Skeletal muscle tissue (tissue), 4 donors: Measurements from ENCODE around the gene KLF2. TPM values are rescaled to one million over a fixed set of nuclear protein-coding genes. Genes with fewer than 3 reads are reported as not detected.

Experiments used
- H3K27ac ChIP-seq: one replicate; pipeline ENCODE4 v1.7.0; 2013; ENCODE audit warnings: mild to moderate bottlenecking, low read depth, low read length, inconsistent platforms
- H3K27me3 ChIP-seq, 3 donors: one replicate each; pipeline ENCODE4 v1.7.0; 2013; ENCODE audit warnings: low read length in 3 of 3; ENCODE audit not compliant: control insufficient read depth in 3 of 3, insufficient read depth in 3 of 3
- H3K36me3 ChIP-seq, 3 donors: one replicate each; pipeline ENCODE4 v1.7.0; 2013; ENCODE audit warnings: low read length in 3 of 3; ENCODE audit not compliant: control insufficient read depth in 3 of 3, insufficient read depth in 3 of 3
- H3K4me1 ChIP-seq, 3 donors: one replicate each; pipeline ENCODE4 v1.7.0; 2013; ENCODE audit warnings: low read length in 3 of 3, mild to moderate bottlenecking in 3 of 3; ENCODE audit not compliant: control insufficient read depth in 3 of 3, insufficient read depth in 3 of 3
- H3K4me3 ChIP-seq, 3 donors: one replicate each; pipeline ENCODE4 v1.7.0; 2013; ENCODE audit warnings: low read length in 3 of 3
- H3K9ac ChIP-seq, 3 donors: one replicate each; pipeline ENCODE4 v1.7.0; 2013; ENCODE audit warnings: low read length in 3 of 3, mild to moderate bottlenecking in 3 of 3, moderate library complexity in 2 of 3, low read depth in 1 of 3
- H3K9me3 ChIP-seq, 3 donors: one replicate each; pipeline ENCODE4 v1.7.0; 2013; ENCODE audit warnings: low read length in 3 of 3; ENCODE audit not compliant: control insufficient read depth in 3 of 3
- total RNA-seq: library from RNA; depleted of rRNA; stranded (reverse); fragments of >200 nt; gene quantifications from one replicate; pipeline ENCODE4 v1.2.3, GENCODE V29; 2014
- donor health status: Osteomylitis.

The KLF2 gene
- total RNA-seq, 1 donor from 2014 or later = 14.1 TPM

DNA sequence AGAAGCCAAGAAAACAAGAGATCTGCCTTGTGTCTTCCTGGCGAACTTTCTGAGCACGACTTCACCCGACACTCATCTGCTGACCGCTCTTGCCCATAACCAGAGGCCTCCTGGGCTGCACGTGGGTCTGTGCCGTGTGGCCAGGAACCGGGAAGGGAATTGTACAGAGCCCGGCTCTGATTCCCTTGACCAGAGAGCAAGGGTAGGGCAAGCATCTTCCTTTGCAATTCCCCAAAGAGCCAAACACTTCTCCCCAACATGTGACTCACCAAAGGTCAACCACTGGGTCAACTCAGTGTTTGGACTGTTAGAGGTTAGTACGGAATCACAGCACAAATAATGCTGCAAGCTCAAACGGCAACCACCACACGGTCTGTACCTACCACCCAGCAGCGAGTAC lies 48.9 kb downstream of the KLF2 start:
- no peaks in the 10 kb centered on the region for H3K9me3 ChIP-seq
- no peak overlapping the region for H3K9ac ChIP-seq
- peaks cover 28 to 47% (median 41%) of the 10 kb centered on the region in 3 donors for H3K36me3 ChIP-seq
- peak overlapping the region; percentile 59 for H3K27ac ChIP-seq
- H3K4me1 ChIP-seq = peaks cover 27 to 65% (median 43%) of the 10 kb centered on the region in 3 donors
- no peaks in the 10 kb centered on the region for H3K27me3 ChIP-seq
- H3K4me3 ChIP-seq = no peak overlapping the region

GRCh38 chr19:16373989-16374388 lies 49.4 kb downstream of the KLF2 start:
- peaks cover 28 to 47% (median 41%) of the 10 kb centered on the region in 3 donors for H3K36me3 ChIP-seq
- H3K27ac ChIP-seq = no peak overlapping the region
- H3K9me3 ChIP-seq = no peaks in the 10 kb centered on the region
- H3K27me3 ChIP-seq = no peaks in the 10 kb centered on the region
- peaks cover 27 to 60% (median 43%) of the 10 kb centered on the region in 3 donors for H3K4me1 ChIP-seq
- no peak overlapping the region for H3K9ac ChIP-seq
- no peak overlapping the region for H3K4me3 ChIP-seq

GRCh38 chr19:16374436-16374835 lies 49.8 kb downstream of the KLF2 start:
- Histone ChIP-seq H3K9ac (no peak overlapping the region), H3K4me3 (no peak overlapping the region), H3K27me3 (no peaks in the 10 kb centered on the region), H3K36me3 (peaks cover 28 to 48% (median 41%) of the 10 kb centered on the region in 3 donors), H3K9me3 (no peaks in the 10 kb centered on the region), H3K4me1 (peaks cover 27 to 56% (median 43%) of the 10 kb centered on the region in 3 donors), H3K27ac (no peak overlapping the region)

DNA sequence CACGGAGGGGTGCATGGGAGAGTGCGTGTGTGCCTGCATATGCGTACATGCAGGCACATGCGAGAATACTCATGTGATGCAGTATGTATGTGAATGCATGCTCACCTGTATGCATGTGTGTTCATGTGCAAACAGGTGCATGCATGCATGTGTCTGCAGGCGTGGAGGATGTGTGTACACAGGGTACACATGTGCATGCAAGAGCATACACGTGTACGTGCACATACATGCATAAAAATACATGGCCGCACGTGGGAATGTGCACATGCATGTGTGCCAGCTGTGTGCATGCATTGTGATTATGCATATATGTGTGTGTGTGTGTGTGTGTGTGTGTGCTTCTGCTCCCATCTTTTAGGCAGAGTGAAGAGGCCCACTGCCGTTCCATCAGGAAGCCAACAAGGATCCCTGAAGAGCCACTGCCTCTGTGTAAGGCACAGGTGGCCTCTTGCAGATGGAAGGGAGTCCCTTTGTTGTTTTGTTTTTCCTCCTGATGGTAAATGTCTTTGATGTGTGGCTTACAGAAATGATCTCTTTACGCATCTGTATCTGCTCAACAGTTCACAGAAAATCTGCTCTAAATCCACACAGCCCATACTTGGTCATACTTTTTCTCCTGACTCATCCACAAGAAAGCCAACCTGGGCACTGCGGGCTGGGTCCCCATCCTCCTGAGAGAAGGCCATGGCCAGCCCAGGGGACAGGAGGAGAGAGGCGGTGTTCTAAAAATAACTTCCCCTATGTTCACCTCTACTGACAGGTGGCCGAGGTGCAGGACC lies 50.7 kb downstream of the KLF2 start:
- peaks cover 27 to 58% (median 44%) of the 10 kb centered on the region in 3 donors for H3K4me1 ChIP-seq
- H3K9me3 ChIP-seq = no peaks in the 10 kb centered on the region
- H3K36me3 ChIP-seq = peaks cover 28 to 49% (median 41%) of the 10 kb centered on the region in 3 donors
- H3K27ac ChIP-seq = no peak overlapping the region
- H3K9ac ChIP-seq = no peak overlapping the region
- no peak overlapping the region for H3K4me3 ChIP-seq
- no peaks in the 10 kb centered on the region for H3K27me3 ChIP-seq

- Histone ChIP-seq H3K36me3 (peaks cover 28 to 49% (median 40%) of the 10 kb centered on the region in 3 donors), H3K9ac (no peak overlapping the region), H3K4me3 (no peak overlapping the region), H3K27ac (no peak overlapping the region), H3K4me1 (peaks cover 30 to 58% (median 48%) of the 10 kb centered on the region in 3 donors), H3K9me3 (no peaks in the 10 kb centered on the region), H3K27me3 (no peaks in the 10 kb centered on the region)
Observed at GRCh38 chr19:16375936-16376185, 51.2 kb downstream of the KLF2 start.

DNA sequence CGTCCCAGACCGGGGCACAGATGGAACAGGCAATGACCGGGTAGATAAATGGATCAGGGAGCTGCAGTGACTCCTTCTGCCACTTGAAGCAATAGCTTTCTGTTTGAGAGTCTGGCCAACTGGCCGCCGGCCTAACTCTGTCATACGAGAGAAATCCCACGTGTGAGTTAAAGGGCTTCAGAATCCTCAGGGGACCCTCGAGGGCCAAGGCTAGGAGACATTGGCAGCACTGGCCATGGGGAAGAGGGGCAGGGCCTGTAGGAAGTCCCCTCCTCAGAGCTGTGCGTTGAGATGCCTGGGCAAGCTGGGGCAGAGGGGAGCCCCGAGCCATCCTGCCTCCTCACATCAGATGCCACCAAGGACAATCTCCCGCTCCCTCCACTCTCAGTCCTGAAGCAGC lies 51.6 kb downstream of the KLF2 start:
- H3K27me3 ChIP-seq = no peaks in the 10 kb centered on the region
- no peaks in the 10 kb centered on the region for H3K9me3 ChIP-seq
- H3K4me3 ChIP-seq = no peak overlapping the region
- peak overlapping the region; percentile 44 for H3K27ac ChIP-seq
- H3K4me1 ChIP-seq = peaks cover 32 to 58% (median 49%) of the 10 kb centered on the region in 3 donors
- peaks cover 28 to 46% (median 36%) of the 10 kb centered on the region in 3 donors for H3K36me3 ChIP-seq
- peak overlapping the region in 1 of 3 donors; percentile 3 for H3K9ac ChIP-seq

DNA sequence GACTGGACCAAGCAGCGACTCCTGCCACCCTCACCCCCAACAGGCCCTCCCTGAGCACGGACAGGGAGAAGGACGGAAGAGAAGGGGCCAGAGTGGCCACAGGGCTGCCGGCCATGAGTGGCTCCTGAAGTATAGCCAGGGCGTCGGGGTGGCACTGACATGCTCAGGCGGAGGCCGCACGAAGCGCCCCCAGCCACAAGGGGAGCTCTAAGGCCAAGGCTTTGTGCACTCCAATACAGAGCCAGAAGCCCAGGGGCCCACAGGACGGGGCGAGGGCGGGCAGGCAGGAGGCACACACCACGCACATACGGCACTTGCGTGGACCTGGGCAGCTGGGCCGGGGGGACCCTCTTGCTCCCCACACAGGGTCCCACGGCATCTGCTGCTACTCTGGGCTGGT lies 52.0 kb downstream of the KLF2 start:
- peak overlapping the region in 1 of 3 donors; percentile 3 for H3K9ac ChIP-seq
- H3K4me1 ChIP-seq = peaks cover 36 to 61% (median 49%) of the 10 kb centered on the region in 3 donors
- no peaks in the 10 kb centered on the region for H3K9me3 ChIP-seq
- no peak overlapping the region for H3K4me3 ChIP-seq
- no peaks in the 10 kb centered on the region for H3K27me3 ChIP-seq
- peaks cover 28 to 45% (median 34%) of the 10 kb centered on the region in 3 donors for H3K36me3 ChIP-seq
- H3K27ac ChIP-seq = peak overlapping the region; percentile 44

DNA sequence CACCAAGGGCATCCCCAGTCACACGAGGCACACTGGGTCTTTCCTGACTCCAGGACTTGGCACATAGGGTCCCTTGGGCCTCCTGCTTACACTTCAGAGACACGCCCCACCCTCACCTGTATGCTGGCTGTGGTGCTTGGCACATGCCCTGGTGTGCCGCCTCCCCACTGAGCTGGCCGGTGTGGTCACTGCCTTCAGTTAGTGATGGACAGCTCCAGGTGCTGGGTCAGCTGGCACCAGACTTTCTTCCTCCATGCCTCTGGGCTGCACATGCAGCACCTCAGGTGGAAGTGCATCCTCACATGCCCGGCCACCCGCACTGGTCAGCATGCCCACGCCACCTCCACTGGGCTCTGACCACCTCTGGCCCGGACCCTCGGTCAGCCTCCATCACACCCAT lies 52.9 kb downstream of the KLF2 start:
- Histone ChIP-seq H3K27me3 (no peaks in the 10 kb centered on the region), H3K4me3 (no peak overlapping the region), H3K9me3 (no peaks in the 10 kb centered on the region), H3K36me3 (peaks cover 28 to 42% (median 34%) of the 10 kb centered on the region in 3 donors), H3K27ac (peak overlapping the region; percentile 44), H3K9ac (no peak overlapping the region), H3K4me1 (peaks cover 36 to 64% (median 50%) of the 10 kb centered on the region in 3 donors)

Other genes starting within 250 kb of the KLF2 start
- 122 TPM for gene TPM4, start 248.3 kb upstream of the KLF2 start, total RNA-seq
- 31.3 TPM for gene RAB8A, start 212.9 kb upstream of the KLF2 start, total RNA-seq
- gene HSH2D, start 181.1 kb upstream of the KLF2 start, total RNA-seq = 0.52 TPM
- not detected for gene CIB3, start 151.3 kb upstream of the KLF2 start, total RNA-seq
- 54.3 TPM for gene FAM32A, start 139.4 kb upstream of the KLF2 start, total RNA-seq
- gene AP1M1, start 126.9 kb upstream of the KLF2 start, total RNA-seq = 12.5 TPM
- 15.1 TPM for gene EPS15L1, start 147.1 kb downstream of the KLF2 start, total RNA-seq
- under 0.01 TPM for gene CALR3, start 171.3 kb downstream of the KLF2 start, total RNA-seq
- 2.6 TPM for gene C19orf44, start 171.6 kb downstream of the KLF2 start, total RNA-seq
- gene CHERP, start 217.6 kb downstream of the KLF2 start, total RNA-seq = 7.3 TPM
- gene SLC35E1, start 247.6 kb downstream of the KLF2 start, total RNA-seq = 16.2 TPM